NCI-H2029 treated with DMSO at 0.1 percent for 48 hours (cell line): ENCODE measurements around the gene SNX14.

ENCODE experiments used
- DNase-seq: peaks from one replicate; lab custom pipeline; 2025; lab: John Stamatoyannopoulos, UW

The SNX14 gene

DNA sequence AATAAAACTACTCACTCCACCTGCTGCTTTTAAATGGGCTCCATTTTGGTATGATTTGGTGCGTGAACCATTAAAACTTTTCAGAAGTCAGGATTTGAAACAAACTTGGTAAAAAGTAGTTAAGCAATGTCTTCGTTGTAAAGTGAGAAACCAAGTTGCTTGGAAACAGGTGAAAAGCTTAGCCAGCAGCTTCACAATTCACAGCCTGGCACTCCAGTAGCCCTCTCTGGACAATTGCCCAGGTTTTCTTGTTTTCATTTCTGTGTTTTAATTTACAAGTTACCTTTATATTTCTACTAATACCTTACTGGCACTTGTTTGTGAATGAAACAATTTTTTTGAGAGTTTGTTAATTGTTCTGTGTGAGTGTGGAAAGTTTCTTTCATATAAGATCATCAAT lies 131.0 kb downstream of the SNX14 start:
- no peak for DNase-seq

DNA sequence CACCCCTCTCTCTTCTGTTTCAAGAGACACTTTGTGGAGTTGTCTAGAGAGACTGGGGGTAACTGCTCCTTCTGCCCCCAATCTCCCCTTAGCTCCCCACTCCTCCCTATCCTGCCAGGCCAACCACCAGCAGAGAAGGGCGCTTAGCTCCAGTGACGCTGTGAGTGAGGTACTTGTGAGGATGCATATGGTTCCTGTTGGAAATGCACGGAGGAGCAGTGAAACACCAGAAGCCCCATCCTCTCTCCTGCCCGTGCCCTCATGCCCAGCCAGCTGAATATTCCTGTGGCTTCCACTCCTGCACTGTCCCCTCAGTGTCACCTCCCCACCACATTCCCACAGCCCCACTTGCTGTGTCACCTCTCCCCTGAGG lies 131.9 kb downstream of the SNX14 start:
- DNase-seq: no peak

GRCh38 chr6:85460921-85461797 lies 132.5 kb downstream of the SNX14 start:
- DNase-seq: no peak

DNA sequence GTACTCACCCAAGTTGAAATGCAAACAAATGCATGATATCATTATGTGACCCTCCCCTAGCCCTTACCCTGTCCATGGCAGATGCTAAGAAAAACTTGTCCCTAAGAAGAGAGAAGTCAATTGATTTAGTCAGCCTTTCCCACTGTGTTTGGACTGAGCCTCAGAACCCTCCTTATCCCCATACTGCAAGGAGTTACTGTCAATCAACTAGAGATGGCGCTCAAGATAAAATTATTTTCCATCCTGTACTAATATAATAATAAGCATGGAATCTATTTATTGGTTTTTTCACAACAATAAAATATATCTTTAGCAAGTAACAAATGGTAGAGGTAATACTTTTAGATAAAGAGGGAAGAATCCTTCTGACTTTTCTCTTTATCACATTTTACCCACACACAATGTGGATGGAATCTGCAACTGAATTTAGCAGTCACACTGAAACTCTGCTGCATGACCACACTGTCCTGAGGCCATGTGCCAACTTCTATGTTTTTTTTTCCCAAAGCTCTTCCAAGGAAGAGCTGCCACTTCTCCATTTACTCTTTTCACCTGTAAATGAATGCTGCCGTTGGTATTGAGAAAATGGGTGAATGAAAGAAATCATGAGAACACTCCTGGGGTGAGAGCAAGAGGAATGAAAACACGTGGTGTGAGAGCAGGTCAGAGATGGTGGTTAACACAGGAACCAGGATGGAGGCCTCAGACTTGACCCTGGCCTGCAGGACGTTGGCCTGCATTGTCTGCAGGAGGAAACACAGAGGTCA lies 133.3 kb downstream of the SNX14 start:
- DNase-seq: no peak

- DNase-seq: no peak
Observed at GRCh38 chr6:85459224-85459901, 134.3 kb downstream of the SNX14 start.

DNA sequence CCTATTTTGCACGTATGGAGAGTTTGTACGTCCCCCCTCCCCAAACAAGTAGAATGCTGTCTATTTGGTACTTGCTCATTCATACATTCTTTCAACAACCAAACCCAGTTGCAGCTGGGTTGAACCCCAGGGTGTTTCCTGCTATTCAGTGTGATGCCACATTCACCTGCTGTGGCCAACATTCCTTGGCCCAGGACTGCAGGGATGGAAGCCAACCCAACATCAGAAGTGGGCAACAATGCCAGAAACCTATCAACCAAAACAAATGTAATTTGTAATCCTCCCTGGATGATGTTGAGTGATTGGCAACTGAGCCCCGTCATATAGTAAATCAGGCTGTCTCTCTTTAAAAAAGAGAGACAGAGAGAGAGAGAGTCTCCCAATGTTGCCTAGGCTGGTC lies 134.9 kb downstream of the SNX14 start:
- no peak for DNase-seq

DNA sequence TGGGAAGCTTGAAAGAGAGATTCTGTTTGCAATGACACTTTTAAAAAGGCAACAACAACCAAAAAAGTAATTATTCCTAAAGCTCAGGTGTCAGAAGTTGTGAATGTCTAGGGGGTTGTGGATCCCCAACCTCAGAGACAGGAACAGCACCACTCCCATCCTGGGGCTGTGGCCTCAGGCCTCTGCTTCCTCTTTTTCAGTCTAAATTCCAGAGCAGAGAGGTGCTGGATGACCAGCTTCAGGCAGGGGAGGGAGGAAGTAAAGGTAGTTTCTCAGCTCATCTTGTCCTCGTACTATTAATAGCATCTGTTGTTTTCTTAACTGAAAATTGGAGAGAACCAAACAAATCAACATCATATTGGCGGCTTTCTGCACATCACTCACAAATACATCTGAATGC lies 135.5 kb downstream of the SNX14 start:
- DNase-seq: no peak

GRCh38 chr6:85456782-85457181 lies 136.9 kb downstream of the SNX14 start:
- no peak for DNase-seq
